Fibroblast of lung (primary cell): ENCODE measurements around the gene GGA3.

ENCODE experiments used
- CTCF ChIP-seq, 2 donors: IDR thresholded peaks in 1 of 2; conservative IDR thresholded peaks in 1 of 2; 1 replicate in 1 of 2; 2 replicates in 1 of 2; pipeline ENCODE4 v1.5.1; 2011 to 2012; ENCODE audit warnings: low read length in 2 of 2, control low read depth in 1 of 2, inconsistent platforms in 1 of 2, low read depth in 1 of 2, mild to moderate bottlenecking in 1 of 2
- EZH2 ChIP-seq: IDR thresholded peaks from 2 replicates; pipeline ENCODE4 v1.5.1; 2012; ENCODE audit warnings: low read length, control low read depth, mild to moderate bottlenecking; ENCODE audit errors: missing control alignments

GRCh38 chr17:75288359-75288758 is 27.0 kb upstream of the GGA3 start:
- TF ChIP-seq CTCF (conservative IDR thresholded peaks at IDR 0.05 in 1 of 2, IDR thresholded peaks at IDR 0.05 in 1 of 2; ENCODE audit: low read depth in 1 of 2, low read length in 2 of 2) (no peak), EZH2 (no peak)
